IPS-20b (cell line): Measurements from ENCODE around the gene B3GNT2.
A peak's percentile ranks its signal among the peaks of the same experiment; 100 is the strongest.
"Not testable (repeated sequence)": the region's sequence is repeated elsewhere in the genome, so short reads cannot be mapped to it uniquely, and the experiment has no call there.

Source experiments
- H3K27ac ChIP-seq: one replicate; pipeline ENCODE4 v1.5.1; 2013; ENCODE audit warnings: low read length
- H3K27me3 ChIP-seq: 2 replicates; pipeline ENCODE4 v1.6.1; 2013; ENCODE audit warnings: mild to moderate bottlenecking, low read length, inconsistent platforms; ENCODE audit not compliant: insufficient read depth
- H3K36me3 ChIP-seq: 2 replicates; pipeline ENCODE4 v1.6.1; 2013; ENCODE audit warnings: low read depth, mild to moderate bottlenecking, inconsistent platforms, low read length, moderate library complexity; ENCODE audit not compliant: insufficient read depth
- H3K4me1 ChIP-seq: 2 replicates; pipeline ENCODE4 v1.6.1; 2013; ENCODE audit warnings: mild to moderate bottlenecking, control low read depth, inconsistent platforms, low read length, moderate library complexity; ENCODE audit not compliant: insufficient read depth
- H3K4me3 ChIP-seq: 2 replicates; pipeline ENCODE4 v1.5.1; 2013; ENCODE audit warnings: mild to moderate bottlenecking, low read length, inconsistent platforms
- H3K9ac ChIP-seq: 2 replicates; pipeline ENCODE4 v1.6.1; 2013; ENCODE audit warnings: low read depth, mild to moderate bottlenecking, inconsistent platforms, low read length, moderate library complexity
- H3K9me3 ChIP-seq: 2 replicates; pipeline ENCODE4 v1.6.1; 2013; ENCODE audit warnings: mild to moderate bottlenecking, low read depth, low read length, inconsistent platforms; ENCODE audit not compliant: insufficient read depth

The B3GNT2 gene, protein sequence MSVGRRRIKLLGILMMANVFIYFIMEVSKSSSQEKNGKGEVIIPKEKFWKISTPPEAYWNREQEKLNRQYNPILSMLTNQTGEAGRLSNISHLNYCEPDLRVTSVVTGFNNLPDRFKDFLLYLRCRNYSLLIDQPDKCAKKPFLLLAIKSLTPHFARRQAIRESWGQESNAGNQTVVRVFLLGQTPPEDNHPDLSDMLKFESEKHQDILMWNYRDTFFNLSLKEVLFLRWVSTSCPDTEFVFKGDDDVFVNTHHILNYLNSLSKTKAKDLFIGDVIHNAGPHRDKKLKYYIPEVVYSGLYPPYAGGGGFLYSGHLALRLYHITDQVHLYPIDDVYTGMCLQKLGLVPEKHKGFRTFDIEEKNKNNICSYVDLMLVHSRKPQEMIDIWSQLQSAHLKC

DNA sequence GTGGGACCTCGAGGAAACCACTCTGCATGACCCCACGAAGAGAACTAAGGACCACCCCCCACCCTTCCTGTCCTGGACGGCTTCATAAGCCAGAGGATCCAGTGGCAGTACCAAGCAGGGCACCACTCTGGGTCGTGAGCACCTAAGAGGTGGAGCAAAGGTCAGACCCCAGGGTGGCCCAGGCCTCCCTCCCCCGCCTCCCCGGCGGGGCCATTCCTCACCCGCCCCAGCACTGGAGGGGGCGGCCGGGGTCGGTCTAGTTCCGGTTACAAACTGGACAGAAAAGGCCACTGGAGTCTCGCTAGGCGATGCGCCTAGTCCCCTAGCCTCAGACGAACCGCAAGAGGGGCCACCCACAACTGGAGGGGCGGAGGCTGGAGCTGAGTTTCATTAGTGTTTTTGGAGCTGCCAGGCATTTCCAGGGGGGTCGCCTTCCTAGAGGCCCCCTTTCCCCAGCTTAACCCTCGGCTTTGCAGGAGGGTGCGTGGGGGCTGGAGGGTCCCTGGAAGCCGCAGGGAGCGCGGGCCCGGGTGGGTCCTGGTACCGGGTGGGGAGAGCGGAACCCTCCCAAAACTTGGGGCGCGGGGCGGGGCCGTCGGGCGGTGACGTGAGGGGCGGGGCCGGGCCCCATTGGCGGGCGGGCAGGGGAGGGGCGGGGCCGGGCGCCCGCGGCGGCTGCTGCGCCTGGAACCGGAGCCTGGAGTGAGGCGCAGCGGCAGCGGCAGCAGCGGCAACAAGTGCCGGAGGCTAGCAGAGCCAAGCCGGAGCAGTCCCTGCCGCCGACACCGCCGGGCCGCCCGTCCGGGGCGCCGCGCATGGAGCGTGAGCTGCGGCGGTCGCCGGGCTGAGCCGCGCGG, at the start of gene B3GNT2:
B3GNT2 (plus strand) TSS at position 695 of the 857 bp plus-strand sequence. CDS start 26,106 bp downstream, outside the sequence.
- H3K27me3 ChIP-seq, result no peaks in the 10 kb centered on the region
- H3K27ac ChIP-seq, result peak within 1 kb of the TSS; percentile 61
- no peaks in the 10 kb centered on the region for H3K36me3 ChIP-seq
- H3K4me3 ChIP-seq, result peak within 1 kb of the TSS; percentile 89
- H3K4me1 ChIP-seq, result peaks cover 17% of the 10 kb centered on the region
- no peaks in the 10 kb centered on the region for H3K9me3 ChIP-seq
- peak within 1 kb of the TSS; percentile 89 for H3K9ac ChIP-seq

DNA sequence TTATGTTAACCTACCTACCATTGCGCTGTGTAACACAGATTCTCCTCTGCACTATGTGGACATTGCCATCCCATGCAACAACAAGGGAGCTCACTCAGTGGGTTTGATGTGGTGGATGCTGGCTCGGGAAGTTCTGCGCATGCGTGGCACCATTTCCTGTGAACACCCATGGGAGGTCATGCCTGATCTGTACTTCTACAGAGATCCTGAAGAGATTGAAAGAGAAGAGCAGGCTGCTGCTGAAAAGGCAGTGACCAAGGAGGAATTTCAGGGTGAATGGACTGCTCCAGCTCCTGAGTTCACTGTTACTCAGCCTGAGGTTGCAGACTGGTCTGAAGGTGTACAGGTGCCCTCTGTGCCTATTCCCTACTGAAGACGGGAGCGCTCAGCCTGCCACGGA, 49.1 kb upstream of the B3GNT2 start:
- not testable (repeated sequence) for H3K27ac ChIP-seq

DNA sequence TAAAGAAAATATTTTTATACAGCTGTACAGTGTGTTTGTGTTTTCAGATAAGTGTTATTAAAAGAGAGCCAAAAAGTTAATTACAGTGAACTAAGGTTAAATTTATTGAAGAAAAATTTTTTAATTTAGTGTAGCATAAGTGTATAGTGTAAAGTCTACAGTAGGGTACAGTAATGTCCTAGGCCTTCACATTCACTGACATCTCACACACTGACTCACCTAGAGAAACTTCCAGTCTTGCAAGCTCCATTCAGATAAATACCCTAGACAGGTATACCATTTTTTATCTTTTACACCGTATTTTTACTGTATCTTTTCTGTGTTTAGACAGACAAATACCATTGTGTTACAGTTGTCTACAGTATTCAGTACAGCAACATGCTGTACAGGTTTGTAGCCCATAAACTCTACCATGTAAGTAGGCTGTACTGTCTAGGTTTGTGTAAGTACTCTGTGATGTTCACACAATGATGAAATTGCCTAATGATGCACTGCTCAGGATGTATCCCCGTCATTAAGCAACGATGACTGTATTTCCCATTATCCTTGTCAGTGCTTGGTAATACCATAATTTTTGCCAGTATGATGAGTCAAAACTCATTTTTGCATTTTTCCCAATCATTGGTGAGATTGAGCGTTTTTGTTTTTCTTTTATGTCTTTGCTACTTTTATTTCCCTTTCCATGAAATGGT, 48.2 kb upstream of the B3GNT2 start:
- H3K9me3 ChIP-seq, result no peaks in the 10 kb centered on the region
- peaks cover 12% of the 10 kb centered on the region; the same call in 1 of the 2 replicates for H3K4me1 ChIP-seq
- H3K9ac ChIP-seq, result no peak overlapping the region
- H3K36me3 ChIP-seq, result no peaks in the 10 kb centered on the region
- no peaks in the 10 kb centered on the region for H3K27me3 ChIP-seq
- no peak overlapping the region for H3K4me3 ChIP-seq
- no peak overlapping the region for H3K27ac ChIP-seq

More for the DNA sequence above, 49.1 kb upstream of the B3GNT2 start:
- H3K9me3 ChIP-seq, H3K4me1 ChIP-seq, H3K36me3 ChIP-seq, H3K4me3 ChIP-seq, H3K9ac ChIP-seq, H3K27me3 ChIP-seq: not testable (repeated sequence)

DNA sequence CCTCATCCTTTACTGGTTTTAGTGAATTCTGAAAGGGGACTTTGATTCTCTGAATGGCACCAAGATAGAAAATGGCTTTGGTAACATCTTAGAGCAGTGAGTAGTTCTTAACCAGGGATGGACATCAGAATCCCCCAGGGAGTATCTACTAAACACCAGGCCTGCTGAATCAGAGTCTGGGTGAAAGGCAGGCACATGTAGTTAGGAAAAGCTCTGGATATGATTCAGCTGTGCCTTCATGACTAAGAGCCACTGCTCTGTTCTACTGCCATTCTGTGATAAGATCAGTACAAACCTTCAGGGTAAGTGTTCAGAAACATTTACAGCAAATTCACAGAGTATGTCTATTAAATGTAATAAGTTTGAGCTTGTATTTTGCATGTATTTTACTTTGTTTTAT, 46.2 kb upstream of the B3GNT2 start:
- Histone ChIP-seq H3K9me3 (no peaks in the 10 kb centered on the region), H3K36me3 (no peaks in the 10 kb centered on the region), H3K9ac (no peak overlapping the region), H3K27ac (no peak overlapping the region), H3K4me1 (peaks cover 12% of the 10 kb centered on the region; the same call in 1 of the 2 replicates), H3K4me3 (no peak overlapping the region), H3K27me3 (no peaks in the 10 kb centered on the region)

DNA sequence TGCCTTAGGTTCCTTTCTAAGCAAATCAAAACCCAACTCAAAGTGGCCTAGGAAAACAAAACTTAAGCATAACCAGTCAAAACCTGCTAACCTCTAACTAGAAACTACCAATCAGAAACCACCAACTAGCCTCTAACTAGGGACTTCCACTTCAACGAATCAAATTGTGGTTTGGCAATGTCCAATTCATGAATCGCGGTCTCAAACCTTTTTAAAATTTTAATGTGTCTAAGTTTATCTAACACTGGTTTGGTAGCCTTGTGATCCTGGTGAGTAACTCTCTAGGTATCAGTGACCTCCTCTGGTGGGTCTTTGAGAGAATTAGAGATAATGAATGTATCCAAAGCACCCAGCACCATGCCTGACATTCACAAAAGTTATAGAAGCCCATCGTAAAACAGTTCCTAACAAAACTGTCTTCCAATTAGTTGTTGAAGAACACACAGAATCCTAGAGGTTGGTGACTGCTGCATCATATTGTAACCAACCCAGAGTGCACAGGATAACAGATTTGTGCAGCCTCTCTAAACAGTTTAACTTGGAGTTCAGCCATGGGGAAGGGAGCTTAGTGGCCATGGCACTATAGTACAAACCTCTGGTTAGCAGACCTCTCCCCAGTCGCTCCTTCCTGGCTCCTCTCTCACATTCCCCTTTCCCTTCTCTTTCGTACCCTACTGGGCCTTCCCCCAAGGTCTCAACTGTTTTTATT, 45.2 kb upstream of the B3GNT2 start:
- H3K9ac ChIP-seq, result peak overlapping the region; percentile 10; the same call in 1 of the 2 replicates
- peak overlapping the region; percentile 12; the same call in 1 of the 2 replicates for H3K4me3 ChIP-seq
- no peaks in the 10 kb centered on the region for H3K27me3 ChIP-seq

DNA sequence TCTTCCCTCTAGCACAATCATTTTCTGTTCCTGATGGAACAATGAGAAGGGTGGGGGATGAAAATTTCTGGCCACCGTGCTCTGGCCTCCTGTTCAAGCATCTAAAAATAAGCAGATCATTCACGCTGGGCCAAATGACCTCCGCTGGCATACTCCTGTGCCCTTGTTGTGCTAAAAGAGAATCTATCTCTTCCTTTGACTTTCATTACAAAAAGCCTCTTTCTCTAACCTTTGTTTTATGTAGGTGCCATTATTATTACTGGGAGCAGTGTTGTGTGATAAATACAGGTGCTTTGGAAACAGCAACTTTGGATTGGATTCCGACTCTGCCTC, 44.6 kb upstream of the B3GNT2 start:
- H3K4me1 ChIP-seq, result peaks cover 9% of the 10 kb centered on the region; the same call in 1 of the 2 replicates
- no peaks in the 10 kb centered on the region for H3K36me3 ChIP-seq
- peak overlapping the region; percentile 10; the same call in 1 of the 2 replicates for H3K9ac ChIP-seq
- H3K27ac ChIP-seq, result peak overlapping the region; percentile 69
- H3K9me3 ChIP-seq, result peaks cover 4% of the 10 kb centered on the region; the same call in 1 of the 2 replicates
- H3K4me3 ChIP-seq, result peak overlapping the region; percentile 12; the same call in 1 of the 2 replicates
- H3K27me3 ChIP-seq, result no peaks in the 10 kb centered on the region

More for the DNA sequence above, 45.2 kb upstream of the B3GNT2 start:
- Histone ChIP-seq H3K36me3 (no peaks in the 10 kb centered on the region), H3K4me1 (peaks cover 9% of the 10 kb centered on the region; the same call in 1 of the 2 replicates), H3K9me3 (peaks cover 4% of the 10 kb centered on the region; the same call in 1 of the 2 replicates), H3K27ac (peak overlapping the region; percentile 69)

DNA sequence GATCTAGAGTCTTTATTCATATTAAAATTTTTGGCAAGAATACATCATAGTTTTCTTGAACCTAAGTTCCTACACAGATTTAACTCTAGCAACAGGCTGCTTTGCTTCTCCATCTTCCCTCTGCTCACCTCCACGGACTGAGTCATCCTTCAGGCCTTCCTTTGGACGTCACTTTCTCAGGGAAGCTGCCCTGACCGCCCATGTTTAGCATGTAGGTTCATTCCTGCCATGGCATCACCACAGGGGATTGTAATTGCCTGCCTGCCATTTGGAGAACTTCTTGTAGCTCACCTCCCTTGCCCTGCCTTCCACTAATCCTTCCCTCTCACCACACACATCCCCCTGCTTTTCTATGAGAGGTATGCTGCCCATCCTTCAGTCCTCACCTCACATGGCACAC, 43.9 kb upstream of the B3GNT2 start:
- no peaks in the 10 kb centered on the region for H3K36me3 ChIP-seq
- H3K27ac ChIP-seq, result peak overlapping the region; percentile 25
- no peaks in the 10 kb centered on the region for H3K27me3 ChIP-seq
- H3K4me3 ChIP-seq, result no peak overlapping the region
- H3K9me3 ChIP-seq, result peaks cover 4% of the 10 kb centered on the region; the same call in 1 of the 2 replicates
- H3K4me1 ChIP-seq, result peaks cover 13% of the 10 kb centered on the region; the same call in 1 of the 2 replicates
- no peak overlapping the region for H3K9ac ChIP-seq

DNA sequence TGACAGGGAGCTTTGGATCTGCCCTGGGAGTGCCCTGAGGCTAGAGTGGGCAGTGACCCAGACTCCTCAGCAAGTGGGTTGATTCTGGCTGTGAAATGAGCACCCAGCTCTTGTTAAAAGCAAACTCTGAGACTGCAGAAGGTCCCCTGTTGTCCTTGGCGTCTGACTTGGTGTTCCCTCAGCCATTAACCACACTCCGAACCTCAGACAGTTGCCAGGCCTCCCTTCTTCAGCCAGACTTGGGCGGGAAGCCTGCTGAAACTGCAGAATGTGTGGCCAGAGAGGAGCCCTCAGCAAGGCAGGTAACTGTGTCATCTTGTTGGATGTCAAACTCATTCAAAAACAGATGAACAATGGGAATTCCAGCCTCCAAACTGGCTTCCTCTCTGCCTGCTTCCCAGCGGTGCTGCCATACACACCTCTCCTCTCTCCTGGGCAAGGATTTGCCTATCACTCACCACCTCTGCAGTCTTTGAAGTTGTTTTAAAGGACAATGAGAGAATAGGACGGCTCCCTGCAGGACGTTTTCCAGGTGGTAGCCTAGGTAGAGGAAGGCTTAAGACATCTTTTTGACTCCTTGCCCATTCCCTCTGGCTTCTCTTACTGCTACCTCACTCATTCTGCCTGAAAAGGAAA, 38.9 kb upstream of the B3GNT2 start:
- H3K9me3 ChIP-seq, result peaks cover 4% of the 10 kb centered on the region; the same call in 1 of the 2 replicates
- H3K27ac ChIP-seq, result no peak overlapping the region
- H3K36me3 ChIP-seq, result no peaks in the 10 kb centered on the region
- H3K27me3 ChIP-seq, result no peaks in the 10 kb centered on the region
- no peak overlapping the region for H3K4me3 ChIP-seq
- peaks cover 6% of the 10 kb centered on the region; the same call in 1 of the 2 replicates for H3K4me1 ChIP-seq
- no peak overlapping the region for H3K9ac ChIP-seq

DNA sequence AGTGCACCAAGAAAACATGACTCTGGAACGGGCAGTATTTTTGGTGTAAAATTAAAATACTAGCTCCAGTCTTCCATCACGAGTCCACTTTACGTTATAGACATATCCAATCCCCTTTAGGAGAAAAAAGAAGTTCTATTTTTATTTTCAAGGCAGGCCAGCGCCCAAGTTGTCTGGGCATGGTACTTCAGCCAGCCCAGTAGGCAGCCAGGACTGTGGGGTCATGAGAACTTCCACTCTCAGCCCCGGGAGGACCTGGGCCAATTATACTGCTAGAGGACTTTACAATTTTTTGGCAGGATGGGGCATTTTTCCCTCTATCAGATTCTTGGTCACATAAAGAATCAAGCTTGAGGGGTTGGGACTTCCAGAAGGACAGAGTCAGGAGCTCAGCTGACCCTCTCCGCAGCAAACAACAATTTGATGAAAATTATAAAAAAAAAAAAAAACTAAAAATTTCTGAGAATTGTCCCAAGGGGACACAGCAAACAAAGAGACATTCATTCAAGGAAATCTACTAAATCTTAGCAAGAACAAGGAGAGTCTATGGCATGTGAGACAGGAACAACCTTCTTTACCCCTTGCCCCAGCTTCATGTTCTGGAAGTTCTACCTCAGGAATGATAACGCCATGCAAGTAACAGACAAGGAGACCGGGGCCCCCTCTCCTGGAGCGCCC, 37.3 kb upstream of the B3GNT2 start:
- no peak overlapping the region for H3K4me3 ChIP-seq
- no peak overlapping the region for H3K9ac ChIP-seq
- H3K27ac ChIP-seq, result no peak overlapping the region
- peaks cover 4% of the 10 kb centered on the region; the same call in 1 of the 2 replicates for H3K4me1 ChIP-seq
- no peaks in the 10 kb centered on the region for H3K36me3 ChIP-seq
- H3K27me3 ChIP-seq, result no peaks in the 10 kb centered on the region
- peaks cover 4% of the 10 kb centered on the region; the same call in 1 of the 2 replicates for H3K9me3 ChIP-seq

DNA sequence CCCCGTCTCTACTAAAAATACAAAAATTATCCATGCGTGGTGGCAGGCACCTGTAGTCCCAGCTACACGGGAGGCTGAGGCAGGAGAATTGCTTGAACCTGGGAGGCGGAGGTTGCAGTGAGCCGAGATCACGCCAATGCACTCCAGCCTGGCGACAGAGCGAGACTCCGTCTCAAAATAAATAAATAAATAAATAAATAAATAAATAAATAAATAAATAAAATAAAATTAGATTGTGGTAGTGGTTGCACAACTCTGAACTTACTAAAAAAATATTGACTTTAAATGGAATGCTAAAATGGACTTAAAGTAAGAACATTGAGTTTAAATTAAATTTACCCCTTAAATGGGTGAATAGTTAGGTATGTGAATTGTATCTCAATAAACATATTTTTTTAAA, 35.2 kb upstream of the B3GNT2 start:
- not testable (repeated sequence) for H3K4me3 ChIP-seq, H3K27me3 ChIP-seq, H3K4me1 ChIP-seq, H3K27ac ChIP-seq, H3K9ac ChIP-seq, H3K36me3 ChIP-seq, H3K9me3 ChIP-seq
